Activated naive CD4-positive, alpha-beta T cell treated with anti-CD3 and anti-CD28 coated beads, Interleukin-2, amount 10 ng/mL, durations not matched to agents 7 days and 5 days (primary cell): Measurements from ENCODE around the gene PLPPR2.

Experiments used
- CTCF ChIA-PET: fragments of 350-600 bp; sonication (Branson Sonifier 250); formaldehyde crosslinking; loops from one replicate; lab custom pipeline; 2021; ENCODE audit warnings: antibody characterized with exemption; lab: Charles Lee
- DNase-seq: peaks from one replicate; pipeline ENCODE4 v3.0.0-alpha.2; 2020
- H3K27ac Mint-ChIP-seq: one replicate; pipeline ENCODE4 v1.8.0; 2021; ENCODE audit warnings: mild to moderate bottlenecking, moderate library complexity, mixed read lengths
- H3K27me3 Mint-ChIP-seq: one replicate; pipeline ENCODE4 v1.8.0; 2021; ENCODE audit warnings: mild to moderate bottlenecking, mixed read lengths
- H3K36me3 Mint-ChIP-seq: one replicate; pipeline ENCODE4 v1.8.0; 2021; ENCODE audit warnings: mixed read lengths
- H3K4me1 Mint-ChIP-seq: one replicate; pipeline ENCODE4 v1.8.0; 2021; ENCODE audit warnings: mixed read lengths
- H3K4me3 Mint-ChIP-seq: one replicate; pipeline ENCODE4 v1.8.0; 2021; ENCODE audit warnings: mild to moderate bottlenecking, moderate library complexity, mixed read lengths
- H3K9me3 Mint-ChIP-seq: one replicate; pipeline ENCODE4 v1.8.0; 2021; ENCODE audit warnings: mixed read lengths

PLPPR2 gene

DNA sequence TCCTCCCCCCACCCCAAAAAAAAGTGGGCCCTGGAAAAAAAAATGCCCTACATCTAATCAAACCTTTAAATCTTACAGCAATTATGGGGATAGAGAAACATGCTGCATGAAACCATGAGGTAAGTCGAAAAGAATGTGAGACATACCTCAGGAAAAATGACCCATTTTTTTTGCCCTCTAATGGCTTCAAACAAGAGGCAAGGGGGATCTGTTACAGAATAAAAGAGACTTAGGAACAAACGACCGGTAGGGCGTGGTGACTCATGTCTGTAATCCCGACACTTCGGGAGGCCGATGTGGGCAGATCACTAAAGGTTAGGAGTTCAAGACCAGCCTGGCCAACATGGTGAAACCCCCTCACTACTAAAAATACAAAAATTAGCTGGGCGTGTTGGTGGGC lies 55.5 kb downstream of the PLPPR2 start:
- DNase-seq: no peak
- Mint-ChIP-seq H3K4me3 (no peak overlapping the region), H3K27ac (no peak overlapping the region), H3K27me3 (peaks cover 55% of the 10 kb centered on the region), H3K36me3 (no peaks in the 10 kb centered on the region), H3K9me3 (no peaks in the 10 kb centered on the region), H3K4me1 (no peaks in the 10 kb centered on the region)
- CTCF ChIA-PET: no interaction called here

DNA sequence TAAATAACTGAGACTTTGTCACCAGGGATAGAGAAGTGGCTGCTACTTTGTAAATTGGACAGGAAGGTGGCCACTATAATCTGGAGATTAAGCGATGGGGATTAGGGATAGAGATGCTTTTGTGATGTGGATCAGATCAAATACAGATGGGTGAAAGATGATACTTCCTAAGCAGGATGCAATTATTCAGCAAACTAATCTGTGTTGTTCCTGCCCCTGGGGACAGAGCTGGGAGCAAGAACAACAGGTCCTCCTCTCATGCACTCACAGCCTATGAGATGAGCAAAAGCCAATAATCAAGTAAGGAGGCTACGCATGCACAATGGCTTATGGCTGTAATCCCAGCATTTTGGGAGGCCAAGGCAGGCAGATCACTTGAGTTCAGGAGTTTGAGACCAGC lies 59.3 kb downstream of the PLPPR2 start:
- H3K4me1 Mint-ChIP-seq: peaks cover 4% of the 10 kb centered on the region
- H3K27me3 Mint-ChIP-seq: peaks cover 59% of the 10 kb centered on the region
- no peaks in the 10 kb centered on the region for H3K9me3 Mint-ChIP-seq
- no peaks in the 10 kb centered on the region for H3K36me3 Mint-ChIP-seq
- no peak overlapping the region for H3K27ac Mint-ChIP-seq
- H3K4me3 Mint-ChIP-seq: no peak overlapping the region
- no peak for DNase-seq
- CTCF ChIA-PET: no interaction called here
